ENCODE data around the gene CSRNP3. TPM values are rescaled to one million over a fixed set of nuclear protein-coding genes. Genes with fewer than 3 reads are reported as not detected.

Gene CSRNP3
- total and polyA plus RNA-seq, 10 of the 15 experiments (the other 5 are each of a cell fraction or from before 2014, with no cell fraction given): 0.03 to 5.2 (median 0.11) TPM; not detected in 1

DNA sequence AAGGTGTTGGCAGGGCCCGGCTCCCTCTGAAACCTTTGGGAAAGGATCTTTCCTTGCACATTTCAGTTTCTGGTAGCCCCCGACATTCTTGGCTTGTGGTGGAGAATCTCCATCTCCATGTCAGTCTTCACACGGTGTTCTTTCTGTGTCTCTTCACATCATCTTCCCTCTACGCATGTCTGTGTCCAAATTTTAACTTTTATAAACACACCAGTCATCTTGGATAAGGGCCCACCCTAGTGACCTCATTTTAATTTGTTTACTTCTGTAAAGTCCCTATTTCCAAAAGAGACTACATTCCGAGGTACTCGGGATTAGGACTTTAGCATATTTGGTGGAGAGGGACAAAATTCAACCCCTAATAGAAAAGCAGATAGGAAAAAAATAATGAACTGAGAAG lies 186.2 kb downstream of the CSRNP3 start:
- H3K27me3 ChIP-seq (replicated peaks in 1 of 2; ENCODE audit: control insufficient read depth in 2 of 2, insufficient read depth in 2 of 2, low read length in 1 of 2): no peaks in the 10 kb centered on the region
- DNase-seq (ENCODE audit: low read depth, low spot score) (no peak), FAIRE-seq (no peak), ATAC-seq (no peak)
- intact Hi-C loops (cut with micrococcal nuclease; ENCODE audit: unreplicated experiment): no loop called here
- H3K9ac ChIP-seq (ENCODE audit: control insufficient read depth, insufficient read depth, low read length): no peak overlapping the region
- no peaks in the 10 kb centered on the region for H3K36me3 ChIP-seq (ENCODE audit: control insufficient read depth in 2 of 2, insufficient read depth in 2 of 2, low read length in 1 of 2)
- ChIA-PET RAD21 (ENCODE audit: unreplicated experiment) (no interaction called here), CTCF (interaction anchor here (1.3 kb wide), 1 partner anchor 16 kb away, joined by 4 read pairs; no protein-coding TSS in a partner anchor), POLR2A (interaction anchor here (0.6 kb wide), 2 partner anchors 17 to 104 kb away, joined by 3 read pairs; no protein-coding TSS in a partner anchor), SMC1A (ENCODE audit: uncharacterized antibody, unreplicated experiment) (no interaction called here)
- H3K4me3 ChIP-seq: no peak overlapping the region
- H3K4me2 ChIP-seq (ENCODE audit: control insufficient read depth, insufficient read depth): no peak overlapping the region
- no peaks in the 10 kb centered on the region for H3K4me1 ChIP-seq (ENCODE audit: control insufficient read depth, insufficient read depth, low read length)
- WGBS (ENCODE audit: insufficient coverage, insufficient replicate concordance, low lambda C conversion rate, missing lambda C conversion rate): 44% methylated on average over 6 of the region's 6 CpGs
- TF ChIP-seq, protein P1, sequence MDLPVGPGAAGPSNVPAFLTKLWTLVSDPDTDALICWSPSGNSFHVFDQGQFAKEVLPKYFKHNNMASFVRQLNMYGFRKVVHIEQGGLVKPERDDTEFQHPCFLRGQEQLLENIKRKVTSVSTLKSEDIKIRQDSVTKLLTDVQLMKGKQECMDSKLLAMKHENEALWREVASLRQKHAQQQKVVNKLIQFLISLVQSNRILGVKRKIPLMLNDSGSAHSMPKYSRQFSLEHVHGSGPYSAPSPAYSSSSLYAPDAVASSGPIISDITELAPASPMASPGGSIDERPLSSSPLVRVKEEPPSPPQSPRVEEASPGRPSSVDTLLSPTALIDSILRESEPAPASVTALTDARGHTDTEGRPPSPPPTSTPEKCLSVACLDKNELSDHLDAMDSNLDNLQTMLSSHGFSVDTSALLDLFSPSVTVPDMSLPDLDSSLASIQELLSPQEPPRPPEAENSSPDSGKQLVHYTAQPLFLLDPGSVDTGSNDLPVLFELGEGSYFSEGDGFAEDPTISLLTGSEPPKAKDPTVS (IDR thresholded peaks at IDR 0.05; ENCODE audit: low read depth, low read length): no peak
- TF ChIP-seq, protein P2, sequence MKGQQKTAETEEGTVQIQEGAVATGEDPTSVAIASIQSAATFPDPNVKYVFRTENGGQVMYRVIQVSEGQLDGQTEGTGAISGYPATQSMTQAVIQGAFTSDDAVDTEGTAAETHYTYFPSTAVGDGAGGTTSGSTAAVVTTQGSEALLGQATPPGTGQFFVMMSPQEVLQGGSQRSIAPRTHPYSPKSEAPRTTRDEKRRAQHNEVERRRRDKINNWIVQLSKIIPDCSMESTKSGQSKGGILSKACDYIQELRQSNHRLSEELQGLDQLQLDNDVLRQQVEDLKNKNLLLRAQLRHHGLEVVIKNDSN (IDR thresholded peaks at IDR 0.05; ENCODE audit: borderline replicate concordance, extremely low read length, insufficient read depth, low read depth, low read length): no peak
- TF ChIP-seq RB1 (IDR thresholded peaks at IDR 0.05; ENCODE audit: borderline replicate concordance) (no peak), RAD21 (IDR thresholded peaks at IDR 0.05; ENCODE audit: insufficient read depth, low read depth, low read length) (no peak), IKZF2 (IDR thresholded peaks at IDR 0.05) (no peak), CHD4 (IDR thresholded peaks at IDR 0.05) (no peak), BCL11A (IDR thresholded peaks at IDR 0.05; ENCODE audit: low read depth, low read length) (no peak), SMAD5 (IDR thresholded peaks at IDR 0.05; ENCODE audit: low read depth) (no peak), RAD51 (IDR thresholded peaks at IDR 0.05) (no peak)
- no TSS peak for BruUV-seq (replicated peaks)
- H3K79me2 ChIP-seq (ENCODE audit: control insufficient read depth, insufficient read depth, low read length): no peaks in the 10 kb centered on the region
- no peak overlapping the region for H3K27ac ChIP-seq (ENCODE audit: control insufficient read depth, insufficient read depth)
- H2AFZ ChIP-seq (ENCODE audit: control insufficient read depth, low read depth, low read length): no peak overlapping the region
- H4K20me1 ChIP-seq (ENCODE audit: control insufficient read depth, insufficient read depth): no peaks in the 10 kb centered on the region
- in situ Hi-C loops (cut with MboI): no loop called here
- no peaks in the 10 kb centered on the region for H3K9me3 ChIP-seq (replicated peaks; ENCODE audit: control insufficient read depth, insufficient read depth, low read length)

All from GM12878 (cell line).